Activated naive CD4-positive, alpha-beta T cell treated with anti-CD3 and anti-CD28 coated beads for 36 hours (primary cell): ENCODE data around the gene TRIM56. TPM values are rescaled to one million over a fixed set of nuclear protein-coding genes. Genes with fewer than 3 reads are reported as not detected.
"Not testable (repeated sequence)": the region's sequence is repeated elsewhere in the genome, so short reads cannot be mapped to it uniquely, and the experiment has no call there.

Experiments
- CTCF ChIA-PET: fragments of 350-600 bp; sonication (Branson Sonifier 250); formaldehyde crosslinking; loops from one replicate; lab custom pipeline; 2021; ENCODE audit warnings: antibody characterized with exemption; lab: Charles Lee
- DNase-seq: peaks from one replicate; pipeline ENCODE4 v3.0.0-alpha.2; 2020
- H3K27ac Mint-ChIP-seq: one replicate; pipeline ENCODE4 v1.8.0; 2021; ENCODE audit warnings: mild to moderate bottlenecking, mixed read lengths
- H3K27me3 Mint-ChIP-seq: one replicate; pipeline ENCODE4 v1.8.0; 2021; ENCODE audit warnings: low read depth, mixed read lengths
- H3K36me3 Mint-ChIP-seq: one replicate; pipeline ENCODE4 v1.8.0; 2021; ENCODE audit warnings: low read depth, mixed read lengths
- H3K4me1 Mint-ChIP-seq: one replicate; pipeline ENCODE4 v1.8.0; 2021; ENCODE audit warnings: low read depth, mixed read lengths
- H3K4me3 Mint-ChIP-seq: one replicate; pipeline ENCODE4 v1.8.0; 2021; ENCODE audit warnings: mild to moderate bottlenecking, moderate library complexity, mixed read lengths
- H3K9me3 Mint-ChIP-seq: one replicate; pipeline ENCODE4 v1.8.0; 2021; ENCODE audit warnings: mixed read lengths
- intact Hi-C: fragments of 100-400 bp; cut with micrococcal nuclease; formaldehyde crosslinking; loops from one replicate; pipeline ENCODE4 v1.15.1; 2023
- total RNA-seq, 2 experiments: library from RNA; stranded (reverse); gene quantifications; one replicate each; pipeline ENCODE4 v1.2.3, GENCODE V29; 2021

Gene TRIM56
- total RNA-seq, 2 experiments from 2014 or later, result 41.4 to 41.7 TPM

GRCh38 chr7:101071362-101072104 is 13.7 kb upstream of the TRIM56 start:
- H3K4me1 Mint-ChIP-seq, DNase-seq, CTCF ChIA-PET, H3K27me3 Mint-ChIP-seq, intact Hi-C loops, H3K4me3 Mint-ChIP-seq, H3K9me3 Mint-ChIP-seq, H3K27ac Mint-ChIP-seq, H3K36me3 Mint-ChIP-seq: not testable (repeated sequence)

- Mint-ChIP-seq H3K27ac (no peak overlapping the region), H3K4me3 (no peak overlapping the region), H3K4me1 (peaks cover 7% of the 10 kb centered on the region), H3K36me3 (no peaks in the 10 kb centered on the region), H3K9me3 (no peaks in the 10 kb centered on the region), H3K27me3 (no peaks in the 10 kb centered on the region)
- no peak for DNase-seq
- CTCF ChIA-PET, result interaction anchor here (1.8 kb wide), 1 partner anchor 10 kb away, joined by 4 read pairs; the partner anchor contains the start of gene TRIM56
- intact Hi-C loops, result loop anchor here (5.0 kb wide), 1 partner anchor 117 kb away; no protein-coding TSS in a partner anchor
Measured at GRCh38 chr7:101075646-101076045, 9.6 kb upstream of the TRIM56 start.

- not testable (repeated sequence) for H3K4me1 Mint-ChIP-seq
Measured at GRCh38 chr7:101076183-101076582, 9.1 kb upstream of the TRIM56 start.

GRCh38 chr7:101077303-101078086 is 7.8 kb upstream of the TRIM56 start:
- H3K4me1 Mint-ChIP-seq, result peaks cover 7% of the 10 kb centered on the region
- peak; percentile 94 for DNase-seq
- no peaks in the 10 kb centered on the region for H3K27me3 Mint-ChIP-seq
- H3K4me3 Mint-ChIP-seq, result no peak overlapping the region
- intact Hi-C loops, result loop anchor here (1.0 to 5.0 kb wide), 3 partner anchors 111 to 183 kb away; no protein-coding TSS in a partner anchor
- H3K9me3 Mint-ChIP-seq, result no peaks in the 10 kb centered on the region
- no peaks in the 10 kb centered on the region for H3K36me3 Mint-ChIP-seq
- H3K27ac Mint-ChIP-seq, result no peak overlapping the region
- CTCF ChIA-PET, result interaction anchor here (0.6 to 1.8 kb wide), 16 partner anchors 8 to 311 kb away, joined by 3 to 9 read pairs (median 3); partner anchors contain the start of gene TRIM56

More at GRCh38 chr7:101076183-101076582, 9.1 kb upstream of the TRIM56 start:
- intact Hi-C loops, result loop anchor here (5.0 kb wide), 1 partner anchor 116 kb away; no protein-coding TSS in a partner anchor
- DNase-seq, H3K27ac Mint-ChIP-seq, H3K9me3 Mint-ChIP-seq, H3K27me3 Mint-ChIP-seq, H3K4me3 Mint-ChIP-seq, H3K36me3 Mint-ChIP-seq: not testable (repeated sequence)
- CTCF ChIA-PET, result interaction anchor here (1.8 kb wide), 1 partner anchor 9 kb away, joined by 4 read pairs; the partner anchor contains the start of gene TRIM56

- Mint-ChIP-seq H3K27me3 (no peaks in the 10 kb centered on the region), H3K36me3 (peaks cover 4% of the 10 kb centered on the region), H3K4me3 (no peak overlapping the region), H3K27ac (no peak overlapping the region), H3K4me1 (peaks cover 17% of the 10 kb centered on the region), H3K9me3 (no peaks in the 10 kb centered on the region)
- intact Hi-C loops, result no loop called here
- no peak for DNase-seq
- CTCF ChIA-PET, result no interaction called here
Measured at GRCh38 chr7:101081432-101081831, 3.8 kb upstream of the TRIM56 start.

GRCh38 chr7:101084865-101085161 is 468 bp upstream of the TRIM56 start:
- no peak for DNase-seq
- Mint-ChIP-seq H3K9me3 (no peaks in the 10 kb centered on the region), H3K4me1 (peaks cover 32% of the 10 kb centered on the region), H3K27me3 (no peaks in the 10 kb centered on the region), H3K36me3 (peaks cover 19% of the 10 kb centered on the region), H3K4me3 (peak overlapping the region; percentile 99), H3K27ac (peak overlapping the region; percentile 99)
- CTCF ChIA-PET, result interaction anchor here (0.7 to 1.7 kb wide), 6 partner anchors 8 to 195 kb away, joined by 3 to 8 read pairs (median 4); partner anchors contain the start of gene UFSP1
- intact Hi-C loops, result loop anchor here (1.0 to 2.0 kb wide), 3 partner anchors 53 to 168 kb away; no protein-coding TSS in a partner anchor

- DNase-seq, result no peak
- H3K27me3 Mint-ChIP-seq, result no peaks in the 10 kb centered on the region
- no peak overlapping the region for H3K27ac Mint-ChIP-seq
- H3K4me1 Mint-ChIP-seq, result peaks cover 40% of the 10 kb centered on the region
- H3K4me3 Mint-ChIP-seq, result no peak overlapping the region
- no peaks in the 10 kb centered on the region for H3K9me3 Mint-ChIP-seq
- H3K36me3 Mint-ChIP-seq, result peaks cover 34% of the 10 kb centered on the region
- intact Hi-C loops, result no loop called here
- CTCF ChIA-PET, result interaction anchor here (1.0 kb wide), 1 partner anchor 9 kb away, joined by 3 read pairs; no protein-coding TSS in a partner anchor
Measured at GRCh38 chr7:101087334-101088068, 2.2 kb downstream of the TRIM56 start.

- CTCF ChIA-PET, result interaction anchor here (0.6 to 1.0 kb wide), 2 partner anchors 9 to 105 kb away, joined by 3 read pairs; no protein-coding TSS in a partner anchor
- no peaks in the 10 kb centered on the region for H3K9me3 Mint-ChIP-seq
- DNase-seq, result no peak
- H3K36me3 Mint-ChIP-seq, result peaks cover 37% of the 10 kb centered on the region
- no peak overlapping the region for H3K27ac Mint-ChIP-seq
- H3K27me3 Mint-ChIP-seq, result no peaks in the 10 kb centered on the region
- intact Hi-C loops, result no loop called here
- H3K4me3 Mint-ChIP-seq, result no peak overlapping the region
- H3K4me1 Mint-ChIP-seq, result peaks cover 40% of the 10 kb centered on the region
Measured at GRCh38 chr7:101088069-101088425, 2.8 kb downstream of the TRIM56 start.

- DNase-seq, result no peak
- H3K27me3 Mint-ChIP-seq, result no peaks in the 10 kb centered on the region
- peaks cover 37% of the 10 kb centered on the region for H3K36me3 Mint-ChIP-seq
- CTCF ChIA-PET, result interaction anchor here (0.6 to 1.0 kb wide), 2 partner anchors 8 to 104 kb away, joined by 3 read pairs; no protein-coding TSS in a partner anchor
- H3K27ac Mint-ChIP-seq, result no peak overlapping the region
- intact Hi-C loops, result no loop called here
- no peaks in the 10 kb centered on the region for H3K9me3 Mint-ChIP-seq
- H3K4me3 Mint-ChIP-seq, result no peak overlapping the region
- H3K4me1 Mint-ChIP-seq, result peaks cover 40% of the 10 kb centered on the region
Measured at GRCh38 chr7:101088858-101089529, 3.7 kb downstream of the TRIM56 start.

GRCh38 chr7:101089876-101090275 is 4.6 kb downstream of the TRIM56 start:
- intact Hi-C loops, result no loop called here
- no peak overlapping the region for H3K27ac Mint-ChIP-seq
- H3K27me3 Mint-ChIP-seq, result no peaks in the 10 kb centered on the region
- H3K4me1 Mint-ChIP-seq, result peaks cover 35% of the 10 kb centered on the region
- no peak for DNase-seq
- no peaks in the 10 kb centered on the region for H3K9me3 Mint-ChIP-seq
- no peak overlapping the region for H3K4me3 Mint-ChIP-seq
- CTCF ChIA-PET, result no interaction called here
- peaks cover 37% of the 10 kb centered on the region for H3K36me3 Mint-ChIP-seq

GRCh38 chr7:101092266-101092905 is 7.1 kb downstream of the TRIM56 start:
- DNase-seq, H3K9me3 Mint-ChIP-seq, H3K27me3 Mint-ChIP-seq, CTCF ChIA-PET, intact Hi-C loops, H3K27ac Mint-ChIP-seq, H3K4me3 Mint-ChIP-seq: not testable (repeated sequence)
- Mint-ChIP-seq H3K4me1 (peaks cover 23% of the 10 kb centered on the region), H3K36me3 (peaks cover 30% of the 10 kb centered on the region)
